Upper lobe of right lung (tissue), 1 donor: ENCODE measurements around the gene TCF23. TPM values are rescaled to one million over a fixed set of nuclear protein-coding genes. Genes with fewer than 3 reads are reported as not detected.
"Not testable (repeated sequence)": the region's sequence is repeated elsewhere in the genome, so short reads cannot be mapped to it uniquely, and the experiment has no call there.

ENCODE experiments used
- ATAC-seq: fragments of 200-7000 bp; cut with Tn5 transposase; one replicate; pipeline ENCODE4 v1.9.1; 2020; ENCODE audit warnings: mild to moderate bottlenecking, moderate library complexity
- DNase-seq: peaks from one replicate; pipeline ENCODE4 v3.0.0-alpha.2; 2020
- H3K27ac ChIP-seq: fragments of 200-600 bp; one replicate; pipeline ENCODE4 v1.8.0; 2022
- H3K27me3 ChIP-seq: fragments of 200-600 bp; one replicate; pipeline ENCODE4 v1.8.0; 2022; ENCODE audit warnings: mild to moderate bottlenecking
- H3K36me3 ChIP-seq: fragments of 200-600 bp; one replicate; pipeline ENCODE4 v1.8.0; 2022
- H3K4me1 ChIP-seq: fragments of 200-600 bp; one replicate; pipeline ENCODE4 v1.8.0; 2022
- H3K4me3 ChIP-seq: fragments of 200-600 bp; one replicate; pipeline ENCODE4 v1.8.0; 2022; ENCODE audit warnings: mild to moderate bottlenecking
- H3K9me3 ChIP-seq: fragments of 200-600 bp; one replicate; pipeline ENCODE4 v1.8.0; 2022
- intact Hi-C: fragments of 100-400 bp; cut with DNase I; formaldehyde crosslinking; loops from one replicate; pipeline ENCODE4 v1.11.0; 2022
- total RNA-seq: library from RNA; stranded (reverse); fragmentation: NEBNext Ultra II Directional; extraction: Animal tissue kit (Norgen Biotek cat#: 25700); gene quantifications from one replicate; pipeline ENCODE4 v1.2.1, GENCODE V29; 2021
- TF ChIP-seq, protein P1 (sequence below): fragments of 200-600 bp; IDR thresholded peaks from one replicate; pipeline ENCODE4 v1.8.0; 2022; ENCODE audit warnings: antibody characterized with exemption
- donor health status: DM: no; HTN: yes; CAD: no; lungs with severe emphysema.

The TCF23 gene
- total RNA-seq, 1 donor from 2014 or later, result not detected

- no peak for ATAC-seq
- TF ChIP-seq, protein P1, sequence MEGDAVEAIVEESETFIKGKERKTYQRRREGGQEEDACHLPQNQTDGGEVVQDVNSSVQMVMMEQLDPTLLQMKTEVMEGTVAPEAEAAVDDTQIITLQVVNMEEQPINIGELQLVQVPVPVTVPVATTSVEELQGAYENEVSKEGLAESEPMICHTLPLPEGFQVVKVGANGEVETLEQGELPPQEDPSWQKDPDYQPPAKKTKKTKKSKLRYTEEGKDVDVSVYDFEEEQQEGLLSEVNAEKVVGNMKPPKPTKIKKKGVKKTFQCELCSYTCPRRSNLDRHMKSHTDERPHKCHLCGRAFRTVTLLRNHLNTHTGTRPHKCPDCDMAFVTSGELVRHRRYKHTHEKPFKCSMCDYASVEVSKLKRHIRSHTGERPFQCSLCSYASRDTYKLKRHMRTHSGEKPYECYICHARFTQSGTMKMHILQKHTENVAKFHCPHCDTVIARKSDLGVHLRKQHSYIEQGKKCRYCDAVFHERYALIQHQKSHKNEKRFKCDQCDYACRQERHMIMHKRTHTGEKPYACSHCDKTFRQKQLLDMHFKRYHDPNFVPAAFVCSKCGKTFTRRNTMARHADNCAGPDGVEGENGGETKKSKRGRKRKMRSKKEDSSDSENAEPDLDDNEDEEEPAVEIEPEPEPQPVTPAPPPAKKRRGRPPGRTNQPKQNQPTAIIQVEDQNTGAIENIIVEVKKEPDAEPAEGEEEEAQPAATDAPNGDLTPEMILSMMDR, result no peak
- Histone ChIP-seq H3K4me1 (peaks cover 4% of the 10 kb centered on the region), H3K27ac (no peak overlapping the region), H3K36me3 (no peaks in the 10 kb centered on the region), H3K27me3 (no peaks in the 10 kb centered on the region), H3K4me3 (no peak overlapping the region), H3K9me3 (no peaks in the 10 kb centered on the region)
- intact Hi-C loops, result no loop called here
- DNase-seq, result no peak
Observed at GRCh38 chr2:27164960-27165763, 16.4 kb downstream of the TCF23 start.

DNA sequence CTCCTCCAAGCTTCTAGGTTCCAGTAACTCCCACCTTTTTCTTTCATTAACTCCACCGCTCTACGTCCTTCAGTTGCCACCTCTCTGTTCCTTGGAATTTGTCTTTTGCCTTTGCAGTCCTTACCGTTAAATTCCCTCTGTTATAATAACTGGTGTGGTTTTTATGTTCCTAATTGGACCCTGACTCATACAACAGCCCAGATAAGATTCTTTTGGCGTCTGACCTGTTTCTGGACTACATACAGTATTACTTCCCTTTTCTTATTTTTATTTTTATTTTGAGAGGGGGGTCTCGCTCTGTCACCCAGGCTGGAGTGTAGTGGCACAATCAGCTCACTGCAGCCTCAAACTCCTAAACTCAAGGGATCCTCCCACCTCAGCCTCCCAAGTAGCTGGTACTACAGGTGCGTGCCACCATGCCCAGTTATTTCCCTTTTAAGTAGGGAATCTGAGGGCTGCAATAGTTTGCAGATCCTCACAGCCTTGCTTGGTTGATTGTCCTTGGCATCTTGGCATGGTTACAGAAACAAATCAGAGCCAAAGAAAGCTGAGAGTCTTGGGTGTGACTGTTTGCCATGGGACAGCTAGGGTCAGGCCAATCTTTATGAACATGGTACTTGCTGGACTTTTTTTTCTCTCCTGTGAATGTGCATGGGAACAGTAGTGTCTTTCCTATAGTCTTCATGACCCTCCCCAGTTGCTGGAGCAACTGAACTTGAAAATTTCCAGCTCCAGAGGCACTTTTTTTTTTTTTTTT lies 22.0 kb downstream of the TCF23 start:
- DNase-seq (no peak), ATAC-seq (no peak)
- TF ChIP-seq, protein P1, result no peak
- peaks cover 12% of the 10 kb centered on the region for H3K4me1 ChIP-seq
- intact Hi-C loops, result no loop called here
- H3K4me3 ChIP-seq, result no peak overlapping the region
- no peaks in the 10 kb centered on the region for H3K9me3 ChIP-seq
- no peaks in the 10 kb centered on the region for H3K27me3 ChIP-seq
- no peaks in the 10 kb centered on the region for H3K36me3 ChIP-seq
- no peak overlapping the region for H3K27ac ChIP-seq

DNA sequence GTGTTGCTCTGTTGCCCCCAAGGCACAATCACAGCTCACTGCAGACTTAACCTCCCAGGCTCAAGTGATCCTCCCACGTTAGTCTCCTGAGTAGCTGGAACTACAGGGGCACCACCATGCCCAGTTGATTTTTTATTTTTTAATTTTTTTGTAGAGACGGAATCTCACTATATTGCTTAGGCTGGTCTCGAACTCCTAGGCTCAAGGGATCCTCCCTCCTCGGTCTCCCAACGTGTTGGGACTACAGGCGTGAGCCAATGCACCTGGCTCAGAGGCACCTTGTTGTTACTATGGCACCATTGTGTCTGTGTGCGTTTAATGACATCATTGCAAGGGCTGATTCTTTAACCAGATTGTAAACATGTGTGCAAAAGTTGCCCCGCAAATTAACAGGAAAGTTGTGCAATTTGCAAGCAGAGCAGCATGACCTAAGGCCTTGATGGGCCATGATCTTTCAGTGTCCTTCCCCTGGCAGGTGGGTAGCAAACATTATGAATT lies 22.6 kb downstream of the TCF23 start:
- Histone ChIP-seq H3K4me3 (no peak overlapping the region), H3K36me3 (no peaks in the 10 kb centered on the region), H3K9me3 (no peaks in the 10 kb centered on the region), H3K27ac (no peak overlapping the region), H3K27me3 (no peaks in the 10 kb centered on the region), H3K4me1 (peaks cover 12% of the 10 kb centered on the region)
- intact Hi-C loops, result no loop called here
- no peak for DNase-seq
- no peak for ATAC-seq
- TF ChIP-seq, protein P1, result no peak

GRCh38 chr2:27174638-27175037 lies 25.8 kb downstream of the TCF23 start:
- Histone ChIP-seq H3K36me3 (no peaks in the 10 kb centered on the region), H3K4me1 (peaks cover 12% of the 10 kb centered on the region), H3K4me3 (no peak overlapping the region), H3K27ac (no peak overlapping the region), H3K9me3 (no peaks in the 10 kb centered on the region), H3K27me3 (no peaks in the 10 kb centered on the region)
- intact Hi-C loops, result no loop called here
- ATAC-seq (no peak), DNase-seq (no peak)
- TF ChIP-seq, protein P1, result no peak

DNA sequence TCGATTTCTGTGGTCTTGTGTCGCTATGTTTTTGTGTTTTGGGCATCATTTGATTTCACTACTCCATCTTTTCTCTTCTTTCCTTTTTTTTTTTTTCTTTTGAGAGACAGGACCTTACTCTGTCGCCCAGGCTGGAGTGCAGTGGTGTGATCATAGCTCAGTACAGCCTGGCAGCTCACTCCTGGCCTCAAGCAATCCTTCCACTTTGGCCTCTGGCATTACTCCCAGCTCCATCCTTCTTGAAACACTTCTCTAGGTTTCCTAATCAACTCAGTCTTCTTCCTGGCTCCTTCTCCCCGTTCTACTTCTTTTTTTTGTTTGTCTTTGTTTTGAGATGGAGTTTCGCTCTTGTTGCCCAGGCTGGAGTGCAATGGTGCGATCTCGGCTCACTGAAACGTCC lies 26.5 kb downstream of the TCF23 start:
- Histone ChIP-seq H3K36me3 (no peaks in the 10 kb centered on the region), H3K4me1 (peaks cover 6% of the 10 kb centered on the region), H3K9me3 (no peaks in the 10 kb centered on the region), H3K4me3 (no peak overlapping the region), H3K27ac (no peak overlapping the region), H3K27me3 (no peaks in the 10 kb centered on the region)
- DNase-seq (no peak), ATAC-seq (peak; percentile 73)
- intact Hi-C loops, result no loop called here
- TF ChIP-seq, protein P1, result no peak

DNA sequence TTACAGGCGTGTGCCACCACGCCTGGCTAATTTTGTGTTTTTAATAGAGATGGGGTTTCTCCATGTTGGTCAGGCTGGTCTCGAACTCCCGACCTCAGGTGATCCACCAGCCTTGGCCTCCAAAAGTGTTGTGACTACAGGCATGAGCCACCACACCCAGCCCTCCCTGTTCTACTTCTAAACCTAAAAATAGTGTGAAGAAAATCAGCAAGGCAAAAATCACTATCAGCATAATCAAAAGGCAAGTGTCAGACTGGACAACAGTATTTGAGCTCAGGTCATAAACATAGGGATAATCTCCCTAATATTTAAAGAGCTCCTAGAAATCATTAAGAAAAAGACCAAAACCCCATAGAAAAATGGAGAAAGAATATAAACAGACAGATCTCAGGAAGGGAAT lies 27.0 kb downstream of the TCF23 start:
- H3K4me1 ChIP-seq, H3K27me3 ChIP-seq, H3K9me3 ChIP-seq, DNase-seq, H3K4me3 ChIP-seq, H3K27ac ChIP-seq, ATAC-seq, intact Hi-C loops, H3K36me3 ChIP-seq: not testable (repeated sequence)
